ENCODE results near the gene P4HA1.

P4HA1 gene

GRCh38 chr10:73079779-73080541, 16.7 kb downstream of the P4HA1 start:
- Histone ChIP-seq H3K4me1 (ENCODE audit: insufficient read depth, poor library complexity, severe bottlenecking) (peaks cover 11% of the 10 kb centered on the region), H3K4me3 (ENCODE audit: severe bottlenecking) (no peak overlapping the region), H3K9me3 (ENCODE audit: severe bottlenecking) (no peaks in the 10 kb centered on the region), H3K36me3 (ENCODE audit: low read depth) (peaks cover 39% of the 10 kb centered on the region), H3K27ac (ENCODE audit: poor library complexity, severe bottlenecking) (no peak overlapping the region), H3K27me3 (ENCODE audit: insufficient read depth, poor library complexity, severe bottlenecking) (no peaks in the 10 kb centered on the region)
- TF ChIP-seq CTCF (IDR thresholded peaks at IDR 0.05; ENCODE audit: poor library complexity, severe bottlenecking), result no peak
- ATAC-seq (ENCODE audit: low read depth) (no peak), DNase-seq (ENCODE audit: low spot score) (no peak)

DNA sequence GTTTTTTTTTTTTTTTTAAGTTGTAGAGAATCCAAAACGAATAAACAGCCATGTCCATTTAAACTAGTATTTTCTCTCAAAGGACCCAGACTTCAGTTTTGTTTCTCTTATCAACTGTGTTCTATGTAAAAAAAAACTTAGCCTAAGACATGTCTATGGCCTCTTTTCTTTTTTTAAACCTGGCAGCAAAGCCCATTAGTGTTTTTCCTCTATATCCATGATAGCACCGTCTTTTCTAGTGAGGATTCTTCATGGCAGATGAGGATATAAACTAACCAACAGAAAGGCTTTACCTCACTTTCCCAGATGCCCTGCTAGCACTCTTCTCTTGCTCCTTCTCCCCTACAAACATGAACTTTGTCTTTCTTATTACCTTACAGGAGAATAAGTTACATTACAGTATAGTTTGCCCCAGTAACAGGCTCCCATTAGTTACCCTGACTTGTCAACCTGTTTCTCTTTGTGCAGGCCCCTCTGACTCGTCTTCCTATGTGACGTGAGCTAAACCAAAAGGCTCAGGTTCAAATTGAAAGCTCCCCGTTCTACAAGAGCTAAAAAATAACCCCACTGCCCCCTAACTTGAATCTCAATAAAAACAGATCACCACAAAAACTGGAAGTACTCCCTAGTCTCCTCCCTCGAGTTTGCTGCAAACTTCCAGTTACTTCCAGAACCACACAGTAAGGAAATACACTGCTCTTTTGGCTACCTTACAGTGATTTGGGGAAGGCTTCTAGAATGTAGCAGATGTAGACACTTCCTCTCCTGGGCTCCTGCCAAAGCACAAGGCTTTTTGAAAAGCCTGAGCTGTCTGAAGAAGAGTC, 20.1 kb downstream of the P4HA1 start:
- Histone ChIP-seq H3K4me3 (ENCODE audit: severe bottlenecking) (no peak overlapping the region), H3K36me3 (ENCODE audit: low read depth) (peaks cover 70% of the 10 kb centered on the region), H3K9me3 (ENCODE audit: severe bottlenecking) (no peaks in the 10 kb centered on the region), H3K4me1 (ENCODE audit: insufficient read depth, poor library complexity, severe bottlenecking) (peaks cover 7% of the 10 kb centered on the region), H3K27ac (ENCODE audit: poor library complexity, severe bottlenecking) (peak overlapping the region; percentile 36), H3K27me3 (ENCODE audit: insufficient read depth, poor library complexity, severe bottlenecking) (no peaks in the 10 kb centered on the region)
- TF ChIP-seq CTCF (IDR thresholded peaks at IDR 0.05; ENCODE audit: poor library complexity, severe bottlenecking), result no peak
- DNase-seq (ENCODE audit: low spot score) (no peak), ATAC-seq (ENCODE audit: low read depth) (peak; percentile 46; the same call in 1 of the 3 replicates)

DNA sequence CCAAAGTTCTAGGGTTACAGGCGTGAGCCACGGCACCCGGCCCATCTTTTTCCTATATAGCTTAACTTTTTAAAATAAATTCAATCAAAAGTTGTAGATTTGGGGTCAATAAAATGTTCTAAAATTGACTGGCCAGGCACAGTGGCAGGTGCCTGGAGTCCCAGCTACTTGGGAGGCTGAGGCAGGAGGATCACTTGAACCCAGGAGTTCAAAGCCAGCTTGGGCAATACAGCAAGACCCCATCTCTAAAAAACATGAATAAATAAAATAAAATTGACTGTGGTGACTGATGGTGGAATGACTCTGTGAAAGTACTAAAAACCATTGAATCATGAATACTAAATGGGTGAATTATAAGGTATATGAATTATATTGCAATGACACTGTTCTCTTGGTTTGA, 20.8 kb downstream of the P4HA1 start:
- peaks cover 7% of the 10 kb centered on the region for H3K4me1 ChIP-seq (ENCODE audit: insufficient read depth, poor library complexity, severe bottlenecking)
- ATAC-seq (ENCODE audit: low read depth), result no peak
- H3K27me3 ChIP-seq (ENCODE audit: insufficient read depth, poor library complexity, severe bottlenecking), result no peaks in the 10 kb centered on the region

GRCh38 chr10:73073627-73074026, 23.0 kb downstream of the P4HA1 start:
- Histone ChIP-seq H3K4me1 (ENCODE audit: insufficient read depth, poor library complexity, severe bottlenecking) (peaks cover 7% of the 10 kb centered on the region), H3K27me3 (ENCODE audit: insufficient read depth, poor library complexity, severe bottlenecking) (no peaks in the 10 kb centered on the region), H3K27ac (ENCODE audit: poor library complexity, severe bottlenecking) (no peak overlapping the region), H3K36me3 (ENCODE audit: low read depth) (peaks cover 84% of the 10 kb centered on the region), H3K4me3 (ENCODE audit: severe bottlenecking) (no peak overlapping the region), H3K9me3 (ENCODE audit: severe bottlenecking) (no peaks in the 10 kb centered on the region)
- no peak for TF ChIP-seq CTCF (IDR thresholded peaks at IDR 0.05; ENCODE audit: poor library complexity, severe bottlenecking)
- DNase-seq (ENCODE audit: low spot score) (no peak), ATAC-seq (ENCODE audit: low read depth) (no peak)

More for the DNA sequence above, 20.8 kb downstream of the P4HA1 start:
- Histone ChIP-seq H3K36me3 (ENCODE audit: low read depth) (peaks cover 77% of the 10 kb centered on the region), H3K27ac (ENCODE audit: poor library complexity, severe bottlenecking) (no peak overlapping the region), H3K4me3 (ENCODE audit: severe bottlenecking) (no peak overlapping the region), H3K9me3 (ENCODE audit: severe bottlenecking) (no peaks in the 10 kb centered on the region)
- no peak for TF ChIP-seq CTCF (IDR thresholded peaks at IDR 0.05; ENCODE audit: poor library complexity, severe bottlenecking)
- no peak for DNase-seq (ENCODE audit: low spot score)

Measured in RWPE2 (cell line).